NCI-H2196 (cell line): Measurements from ENCODE around the gene PRTN3.
A peak's percentile ranks its signal among the peaks of the same experiment; 100 is the strongest.

Experiments used
- DNase-seq: peaks from one replicate; lab custom pipeline; 2025; ENCODE audit not compliant: unreplicated experiment; lab: John Stamatoyannopoulos, UW

The PRTN3 gene

GRCh38 chr19:861756-862580 lies 21.2 kb downstream of the PRTN3 start:
- peak; percentile 83 for DNase-seq

GRCh38 chr19:862581-863314 lies 21.9 kb downstream of the PRTN3 start:
- DNase-seq, result peak; percentile 44

DNA sequence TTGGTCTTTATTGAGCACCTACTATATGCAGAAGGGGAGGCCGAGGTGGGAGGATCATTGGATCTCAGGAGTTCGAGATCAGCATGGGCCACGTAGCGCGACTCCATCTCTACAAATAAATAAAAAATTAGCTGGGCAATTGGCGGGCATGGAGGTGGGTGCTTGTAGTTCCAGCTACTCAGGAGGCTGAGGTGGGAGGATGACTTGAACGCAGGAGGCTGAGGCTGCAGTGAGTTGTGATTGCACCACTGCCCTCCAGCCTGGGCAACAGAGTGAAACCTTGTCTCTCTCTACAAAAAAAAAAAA lies 22.5 kb downstream of the PRTN3 start:
- DNase-seq, result no peak

DNA sequence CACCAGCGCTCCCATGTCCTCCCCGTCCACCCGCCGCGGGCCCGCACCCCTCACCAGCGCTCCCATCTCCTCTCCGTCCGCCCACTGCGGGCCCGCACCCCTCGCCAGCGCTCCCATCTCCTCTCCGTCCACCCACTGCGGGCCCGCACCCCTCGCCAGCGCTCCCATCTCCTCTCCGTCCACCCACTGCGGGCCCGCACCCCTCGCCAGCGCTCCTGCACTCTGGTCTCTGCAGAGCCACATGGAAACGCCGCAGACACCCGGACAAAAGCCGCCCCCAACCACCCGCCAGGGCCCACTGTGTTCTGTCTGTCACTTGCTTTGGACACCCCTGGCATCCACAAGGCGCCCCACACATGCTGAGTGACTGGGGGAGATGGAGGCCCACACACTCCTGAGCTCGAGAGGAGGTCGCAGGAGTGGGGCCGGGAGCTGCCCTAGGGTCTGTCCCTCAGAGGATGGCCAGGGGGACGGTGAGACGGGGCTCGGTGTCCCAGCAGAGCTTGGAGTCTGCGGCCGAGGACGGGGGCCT lies 26.0 kb downstream of the PRTN3 start:
- no peak for DNase-seq

DNA sequence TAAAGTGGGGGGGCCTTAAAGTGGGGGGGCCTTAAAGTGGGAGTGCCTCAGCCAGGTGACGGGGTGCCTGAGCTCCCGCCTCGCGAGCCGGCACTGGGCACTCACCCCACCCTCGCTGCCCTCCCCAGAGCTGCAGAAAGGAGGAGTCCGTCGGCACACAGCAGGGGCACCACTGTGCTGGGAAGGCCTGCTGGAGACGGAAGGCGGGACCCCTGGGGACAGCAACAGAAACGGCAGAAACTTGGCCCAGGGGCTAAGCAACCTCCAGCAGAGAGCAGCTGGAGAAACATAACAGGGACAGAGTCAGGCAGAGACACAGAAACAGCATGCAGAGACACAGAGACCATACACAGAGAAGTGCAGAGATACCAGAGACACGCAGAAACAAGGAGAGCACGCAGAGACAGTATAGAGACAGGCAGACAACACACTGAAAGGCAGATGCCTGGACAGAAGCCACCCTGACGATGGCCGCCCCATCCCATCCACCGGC lies 26.5 kb downstream of the PRTN3 start:
- no peak for DNase-seq

DNA sequence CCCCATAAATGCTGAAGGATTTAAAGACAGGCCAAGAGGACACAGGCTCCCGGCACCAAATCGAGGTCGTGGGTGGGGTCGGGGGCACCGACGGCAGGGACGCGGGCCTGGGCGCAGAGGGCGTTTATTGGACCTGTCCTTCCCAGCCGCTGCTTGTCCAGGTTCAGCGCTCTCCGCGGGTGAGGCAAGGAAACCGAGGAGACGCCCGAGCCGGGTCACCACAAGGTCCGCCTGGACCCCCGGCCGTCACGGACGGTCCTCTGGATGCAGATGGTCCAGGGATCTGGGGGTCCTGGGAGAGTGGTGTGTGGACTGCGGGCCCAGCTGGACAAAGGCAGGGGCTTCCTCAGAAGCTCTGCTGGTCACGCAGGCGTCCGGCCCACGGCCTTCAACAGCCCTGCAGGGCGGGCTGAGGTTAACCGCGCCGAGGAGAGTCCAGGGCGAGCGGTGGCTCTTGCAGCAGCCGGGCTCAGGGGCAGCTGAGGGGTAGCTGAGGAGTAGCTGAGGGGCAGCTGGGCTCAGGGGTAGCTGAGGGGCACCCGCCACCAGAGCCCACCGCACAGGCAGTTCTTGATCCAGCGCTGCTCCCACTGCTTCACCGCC lies 27.2 kb downstream of the PRTN3 start:
- no peak for DNase-seq

GRCh38 chr19:868458-869244 lies 27.9 kb downstream of the PRTN3 start:
- DNase-seq, result no peak

- DNase-seq, result peak; percentile 42
Observed at GRCh38 chr19:869245-870177, 28.7 kb downstream of the PRTN3 start.

DNA sequence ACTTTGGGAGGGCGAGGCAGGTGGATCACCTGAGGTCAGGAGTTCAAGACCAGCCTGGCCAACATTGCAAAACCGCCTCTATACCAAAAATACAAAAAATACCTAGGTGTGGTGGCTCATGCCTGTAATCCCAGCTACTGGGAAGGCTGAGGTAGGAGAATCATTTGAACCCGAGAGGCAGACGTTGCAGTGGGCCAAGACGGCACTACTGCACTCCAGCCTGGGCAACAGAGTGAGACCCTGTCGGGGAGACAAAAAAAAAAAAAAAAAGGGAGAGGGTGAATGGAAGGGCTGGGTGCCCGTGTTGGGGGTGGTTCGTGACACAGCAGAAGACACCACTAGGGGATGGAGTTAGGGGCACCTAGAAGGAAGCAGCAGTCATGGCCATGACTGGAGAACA lies 29.5 kb downstream of the PRTN3 start:
- no peak for DNase-seq

DNA sequence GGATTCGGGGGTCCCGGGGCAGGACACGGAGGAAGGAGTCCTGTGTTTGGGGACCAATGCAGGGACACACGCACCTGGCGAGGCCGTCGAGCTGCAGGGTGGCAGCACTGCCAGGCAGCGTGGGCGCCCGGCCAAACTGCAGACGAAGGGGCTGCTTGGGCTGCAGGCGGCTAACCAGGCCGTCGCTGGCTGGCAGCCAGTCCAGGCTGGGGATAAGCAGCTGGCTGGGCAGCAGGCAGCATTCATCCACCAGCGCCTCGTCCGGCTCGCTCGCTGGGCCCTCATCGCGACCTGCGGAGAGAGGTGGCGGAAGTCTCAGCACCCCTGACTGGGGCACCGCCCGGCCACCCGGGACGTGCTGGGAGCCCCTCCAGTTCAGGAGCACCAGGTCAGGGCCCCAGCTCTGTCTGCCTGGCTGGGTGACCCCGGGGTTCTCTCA lies 30.2 kb downstream of the PRTN3 start:
- peak; percentile 92 for DNase-seq

GRCh38 chr19:871446-872265 lies 30.9 kb downstream of the PRTN3 start:
- no peak for DNase-seq

DNA sequence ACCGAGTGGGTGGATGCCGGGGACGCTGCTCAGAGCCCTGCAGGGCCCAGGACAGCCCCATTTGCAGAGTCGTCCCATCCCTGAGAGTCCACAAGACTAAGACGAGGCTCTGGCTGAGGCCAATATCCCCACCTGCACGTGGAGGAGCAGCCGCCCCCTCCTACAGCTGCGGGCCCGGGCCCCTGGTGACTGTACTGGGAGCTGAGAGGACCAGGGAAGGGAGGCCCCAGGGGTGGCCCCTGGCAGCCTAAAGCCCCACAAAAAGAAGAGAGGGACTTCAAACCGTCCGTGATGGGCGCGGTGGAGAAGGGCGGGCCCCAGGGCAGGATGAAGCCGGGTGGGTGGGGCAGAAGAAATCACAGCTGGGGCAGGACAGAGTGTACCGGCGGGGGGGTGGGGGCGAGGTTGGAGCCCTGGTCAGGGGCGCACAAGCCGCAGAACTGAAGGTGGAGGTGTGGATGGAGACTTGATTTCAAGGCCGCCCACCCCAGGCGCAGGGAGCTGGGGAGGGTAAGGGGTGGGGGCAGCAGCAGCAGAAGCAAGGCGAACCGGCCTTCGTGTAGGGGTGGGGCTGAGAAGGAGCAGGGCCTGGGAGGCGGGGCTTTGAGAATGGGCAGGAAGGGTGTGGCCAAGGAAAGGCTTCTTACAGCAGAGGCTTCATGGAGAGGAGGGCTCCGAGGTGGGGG lies 31.6 kb downstream of the PRTN3 start:
- no peak for DNase-seq

DNA sequence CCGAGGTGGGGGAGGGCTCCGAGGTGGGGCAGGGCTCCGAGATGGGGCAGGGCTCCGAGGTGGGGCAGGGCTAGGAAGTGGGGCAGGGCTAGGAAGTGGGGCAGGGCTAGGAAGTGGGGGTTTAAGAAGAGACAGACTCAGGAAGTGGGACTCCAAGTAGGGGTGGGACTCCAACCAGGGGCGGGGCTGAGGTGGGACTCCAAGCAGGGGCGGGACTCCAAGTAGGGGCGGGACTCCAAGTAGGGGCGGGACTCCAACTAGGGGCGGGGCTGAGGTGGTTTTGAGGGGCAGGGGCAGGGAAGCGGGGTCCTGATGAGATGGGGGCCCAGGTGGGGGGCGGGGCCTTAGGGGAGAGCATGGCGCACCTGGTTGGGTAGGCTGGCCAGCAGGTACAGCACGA lies 32.3 kb downstream of the PRTN3 start:
- DNase-seq, result no peak

DNA sequence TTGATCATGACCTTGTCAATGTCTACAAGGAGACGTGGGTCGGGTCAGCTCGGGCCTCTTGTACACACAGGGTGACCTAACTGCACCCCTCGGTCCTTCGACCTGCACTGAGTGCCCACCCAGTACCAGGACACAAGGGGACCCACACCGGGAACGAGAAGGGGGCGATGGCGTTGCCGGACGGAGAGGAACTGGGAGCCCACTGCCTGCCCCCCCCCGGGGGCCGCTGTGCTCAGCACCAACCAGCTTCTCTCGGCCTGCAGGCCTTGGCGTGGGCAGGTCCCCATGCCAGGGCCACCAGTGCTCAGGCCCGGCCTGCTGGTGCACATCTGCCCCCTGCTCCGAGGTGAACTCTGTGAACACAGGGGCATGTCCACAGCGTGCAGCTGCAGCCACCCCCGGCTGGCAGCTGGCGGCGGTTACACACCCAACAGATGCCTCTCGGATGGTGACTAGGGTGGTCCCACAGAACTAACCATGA lies 32.8 kb downstream of the PRTN3 start:
- DNase-seq, result no peak

- DNase-seq, result no peak
Observed at GRCh38 chr19:875265-875879, 34.6 kb downstream of the PRTN3 start.

GRCh38 chr19:876089-876488 lies 35.3 kb downstream of the PRTN3 start:
- no peak for DNase-seq

GRCh38 chr19:876780-877314 lies 36.0 kb downstream of the PRTN3 start:
- peak; percentile 44 for DNase-seq
